HG03342 (cell line): ENCODE data around the gene IL23R.

Experiments
- ATAC-seq: cut with Tn5 transposase; IDR thresholded peaks from one replicate; pipeline ENCODE4 v1.9.1; 2021; ENCODE audit warnings: mild to moderate bottlenecking, moderate library complexity; ENCODE audit not compliant: unreplicated experiment

IL23R gene

DNA sequence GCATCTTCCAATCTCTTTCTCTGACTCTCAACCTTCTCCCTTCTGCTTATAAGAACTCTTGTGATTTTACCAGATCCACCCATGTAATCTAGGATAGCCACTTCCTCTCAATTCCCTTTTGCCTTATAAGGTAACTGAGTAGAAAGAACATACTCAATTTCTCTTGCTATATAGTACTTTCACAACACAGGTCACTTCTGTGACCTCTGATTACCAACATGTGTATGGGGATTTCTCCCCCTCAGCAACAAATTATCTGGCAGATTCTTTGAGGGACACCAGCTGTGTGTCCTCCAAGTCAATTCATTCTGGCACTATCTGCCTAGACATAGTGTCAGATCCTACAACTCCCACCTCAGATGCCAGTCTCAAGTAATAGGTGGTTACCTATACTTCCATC lies 62.5 kb downstream of the IL23R start:
- peak; percentile 42 for ATAC-seq

- ATAC-seq, result no peak
Measured at GRCh38 chr1:67230539-67230938, 64.3 kb downstream of the IL23R start.

GRCh38 chr1:67236277-67236676 lies 70.0 kb downstream of the IL23R start:
- no peak for ATAC-seq

DNA sequence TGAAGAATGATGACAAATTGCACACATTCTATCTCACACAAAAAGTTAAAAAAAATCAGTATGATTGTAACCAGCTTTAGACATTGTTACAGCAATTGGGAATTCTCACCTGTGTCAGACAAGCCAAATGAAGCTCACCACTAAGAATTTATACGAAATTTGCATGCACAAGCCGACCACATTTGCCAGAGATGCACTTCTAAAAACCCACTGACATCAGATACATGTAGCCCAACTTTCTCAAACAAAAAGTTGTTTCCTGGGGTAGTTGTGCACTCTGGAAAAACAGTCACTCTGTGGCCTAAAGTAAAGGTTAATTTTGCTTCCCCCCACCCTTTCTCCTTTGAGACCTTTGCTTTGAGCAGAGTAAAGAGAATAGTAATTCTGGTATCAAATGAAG lies 73.5 kb downstream of the IL23R start:
- no peak for ATAC-seq

- no peak for ATAC-seq
Measured at GRCh38 chr1:67241200-67241746, 75.0 kb downstream of the IL23R start.

DNA sequence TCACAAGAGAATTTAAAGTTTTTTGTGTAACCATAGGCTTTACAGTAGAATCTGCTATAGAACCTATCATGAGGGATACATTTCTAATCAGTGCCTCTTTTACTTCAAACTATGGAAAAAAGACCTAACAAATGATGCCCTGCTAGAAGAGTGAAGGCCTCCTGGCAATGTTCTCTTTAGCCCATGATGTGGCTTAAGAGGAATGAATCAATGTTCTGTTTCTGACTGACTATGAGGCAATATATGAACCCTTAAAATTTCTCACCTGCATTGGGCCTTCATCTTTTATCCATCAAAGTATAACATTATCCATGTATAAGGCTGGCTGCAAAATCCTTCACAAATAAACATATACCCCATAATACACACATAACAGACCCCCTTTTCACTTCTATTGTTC lies 75.8 kb downstream of the IL23R start:
- ATAC-seq, result no peak

- ATAC-seq, result no peak
Measured at GRCh38 chr1:67250051-67250653, 83.9 kb downstream of the IL23R start.

- ATAC-seq, result no peak
Measured at GRCh38 chr1:67256291-67257172, 90.3 kb downstream of the IL23R start.

DNA sequence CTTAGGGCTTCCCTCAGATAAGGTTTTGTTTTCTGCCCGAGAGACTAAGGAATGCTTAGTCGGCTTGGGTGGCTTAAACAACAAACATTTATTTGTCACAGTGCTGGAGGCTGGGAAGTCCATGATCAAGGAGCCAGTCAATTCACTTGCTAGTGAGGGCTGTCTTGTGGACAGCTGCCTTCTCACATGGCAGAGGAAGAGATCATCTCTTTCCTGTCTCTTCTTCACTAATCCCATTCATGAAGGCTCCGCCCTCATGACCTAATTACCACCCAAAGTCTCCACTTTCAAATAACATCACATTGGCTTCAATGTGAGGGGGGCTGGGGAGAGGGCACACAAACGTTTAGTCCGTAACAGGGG lies 90.9 kb downstream of the IL23R start:
- no peak for ATAC-seq

- no peak for ATAC-seq
Measured at GRCh38 chr1:67261680-67262079, 95.4 kb downstream of the IL23R start.

GRCh38 chr1:67262735-67263134 lies 96.5 kb downstream of the IL23R start:
- no peak for ATAC-seq

- no peak for ATAC-seq
Measured at GRCh38 chr1:67264152-67264551, 97.9 kb downstream of the IL23R start.

DNA sequence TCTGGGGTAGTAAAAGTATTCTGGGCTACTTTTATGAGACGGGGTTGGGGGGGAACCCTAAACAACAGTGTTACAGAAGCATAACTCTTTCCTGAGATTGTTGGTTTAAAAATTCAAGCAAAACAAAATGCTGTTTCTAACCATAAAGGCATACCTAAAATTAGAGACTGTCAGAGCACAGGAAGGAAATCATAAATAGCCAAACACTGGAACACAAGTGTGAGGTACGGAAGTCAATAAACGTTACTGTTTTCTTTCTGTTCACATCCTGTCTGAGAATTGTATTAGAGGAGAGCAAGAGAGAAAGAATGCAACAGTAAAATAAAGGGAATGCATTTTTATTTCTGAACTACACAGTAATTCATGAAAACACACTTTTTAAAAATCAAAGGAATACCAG lies 98.6 kb downstream of the IL23R start:
- no peak for ATAC-seq

DNA sequence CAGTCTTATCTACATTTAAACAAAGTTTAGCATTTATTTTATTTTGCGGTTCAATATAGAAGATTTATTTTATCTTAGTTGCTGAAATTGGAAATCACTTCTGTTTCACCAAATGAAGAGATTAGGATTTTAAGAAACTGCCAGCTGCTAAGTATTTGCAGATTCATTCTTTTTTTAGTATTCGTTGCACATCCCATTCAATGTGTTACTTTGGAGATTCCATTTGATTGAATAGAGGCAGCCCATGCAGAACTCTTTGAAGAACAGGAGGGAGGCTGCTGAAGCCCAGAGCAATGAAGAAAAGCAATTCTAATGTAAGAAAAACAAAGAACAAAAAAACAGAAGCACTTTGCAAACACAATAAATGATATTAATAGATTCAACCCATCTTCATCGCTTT lies 102.8 kb downstream of the IL23R start:
- ATAC-seq, result no peak

GRCh38 chr1:67270541-67270940 lies 104.3 kb downstream of the IL23R start:
- no peak for ATAC-seq

DNA sequence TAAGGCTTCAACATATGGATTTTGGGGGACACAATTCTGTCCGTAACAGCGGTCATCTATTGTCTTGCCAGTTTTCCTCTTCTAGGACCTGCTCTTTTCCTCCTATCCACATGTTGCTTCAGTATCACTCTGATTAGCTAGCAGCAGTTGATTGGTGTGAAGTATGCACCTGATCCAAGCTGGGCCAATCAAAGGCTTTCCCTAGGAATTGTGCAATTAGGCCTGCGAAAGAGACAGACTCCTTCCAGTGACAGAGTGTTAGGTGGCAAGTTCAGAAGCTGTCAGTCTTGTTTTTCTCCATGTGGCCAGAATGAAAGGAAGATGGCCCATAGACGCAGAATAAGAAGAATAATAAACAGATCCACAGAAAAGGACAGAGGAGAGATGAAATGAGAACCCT lies 107.3 kb downstream of the IL23R start:
- ATAC-seq, result no peak

DNA sequence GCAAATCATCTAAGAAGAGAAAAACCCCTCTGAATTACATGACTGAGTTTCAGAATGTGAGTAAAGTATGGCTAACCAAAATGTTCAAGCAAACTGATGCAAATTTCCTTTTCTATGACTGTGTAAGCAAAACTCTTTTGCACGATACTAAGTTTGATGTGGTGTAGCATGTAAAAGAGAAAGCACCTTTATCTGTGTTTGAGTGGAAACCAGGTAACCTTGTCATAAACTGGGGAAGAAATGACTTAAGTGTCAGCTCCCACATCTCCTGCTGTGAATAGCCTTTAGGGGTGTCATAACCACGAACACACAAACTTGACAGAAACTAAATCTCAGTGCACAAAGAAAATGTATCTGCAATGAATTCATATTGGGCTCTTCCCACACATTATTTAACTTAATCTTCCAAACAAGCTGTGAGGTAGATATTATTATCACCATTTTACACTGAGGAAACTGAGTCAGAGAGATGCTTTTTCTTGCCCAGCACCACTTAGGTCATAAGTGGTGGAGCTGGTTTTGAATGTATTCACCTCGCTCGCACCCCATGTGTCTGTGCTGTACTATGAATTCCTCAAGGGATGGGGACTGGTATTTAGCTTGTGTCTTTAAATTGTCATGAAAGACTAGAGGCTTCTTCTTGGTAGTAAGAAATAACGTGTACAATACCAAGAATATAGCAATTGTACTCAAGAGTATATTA lies 108.5 kb downstream of the IL23R start:
- peak; percentile 79 for ATAC-seq

DNA sequence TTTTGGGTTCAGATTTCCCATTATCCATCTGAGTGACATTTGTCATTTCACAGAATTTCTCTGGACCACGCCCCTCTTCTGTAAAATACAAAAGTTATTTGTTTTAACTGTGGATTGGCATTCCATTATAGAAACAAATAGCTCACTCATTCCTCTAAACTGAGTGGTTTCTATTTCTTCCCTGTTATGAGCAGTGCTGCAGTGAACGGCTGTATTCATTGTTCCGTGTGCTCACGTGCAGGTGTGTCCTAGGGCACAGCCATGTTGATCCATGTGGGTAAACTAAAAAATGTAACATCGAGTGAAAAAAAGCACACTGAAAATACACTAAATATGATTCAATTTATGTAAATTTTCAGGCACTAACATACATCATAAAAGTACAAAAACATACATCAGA lies 114.4 kb downstream of the IL23R start:
- no peak for ATAC-seq

DNA sequence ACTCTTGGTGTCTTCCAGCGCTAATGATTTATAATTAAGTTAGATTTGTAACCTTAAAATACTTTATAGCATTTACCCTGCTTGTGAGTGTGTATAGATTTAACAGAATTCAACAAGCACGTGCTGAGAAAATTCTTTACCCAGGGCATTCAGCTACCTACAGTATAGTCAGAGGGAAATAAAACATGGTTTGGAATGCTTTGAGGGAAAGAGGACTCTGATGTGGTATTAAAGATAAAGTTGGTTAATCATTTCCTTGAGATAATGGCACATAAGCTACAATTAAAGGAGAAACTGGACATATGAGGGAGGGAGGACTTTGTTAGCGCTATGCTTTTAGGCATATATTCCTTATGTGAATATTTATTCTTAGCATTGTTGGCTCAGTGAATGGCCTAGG lies 115.0 kb downstream of the IL23R start:
- no peak for ATAC-seq

DNA sequence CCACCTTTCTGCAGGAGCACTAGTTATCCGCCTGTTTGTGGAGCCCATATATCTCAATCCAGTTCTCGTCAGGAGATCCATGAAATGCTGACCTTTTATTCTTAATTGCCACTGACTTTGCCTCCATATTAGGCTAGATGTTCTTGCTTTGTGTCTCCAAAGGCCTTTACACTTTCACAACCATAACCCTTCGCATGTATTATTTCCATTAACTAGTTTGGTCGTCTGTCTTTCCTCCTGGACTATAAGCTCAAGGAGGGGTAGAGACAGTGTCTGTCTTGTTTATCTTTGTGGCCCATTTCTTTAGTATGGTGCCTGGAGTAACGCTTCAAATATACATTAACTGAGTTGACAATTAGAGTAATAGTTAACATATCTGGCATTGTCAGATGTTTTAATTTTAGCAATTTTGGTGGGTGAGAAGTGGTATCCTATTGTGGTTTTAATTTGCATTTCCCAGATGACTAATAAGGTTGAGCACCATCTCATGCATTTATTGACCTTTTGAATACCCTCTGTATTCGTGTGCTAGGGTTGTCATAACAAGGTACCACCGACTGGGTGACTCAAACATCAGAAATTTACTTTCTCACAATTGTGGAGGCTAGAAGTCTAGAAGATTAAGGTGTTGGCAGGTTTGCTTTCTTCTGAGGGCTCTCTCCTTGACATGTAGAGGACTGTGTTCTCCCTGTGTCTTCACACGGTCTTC lies 119.7 kb downstream of the IL23R start:
- ATAC-seq, result peak; percentile 85

- ATAC-seq, result no peak
Measured at GRCh38 chr1:67290236-67290635, 124.0 kb downstream of the IL23R start.
